ENCODE results near the gene TMEM253.

The TMEM253 gene

GRCh38 chr14:21100931-21101330 is at the start of gene TMEM253:
TMEM253 (plus strand) TSS chr14:21101066; CDS start chr14:21101344, 278 bp downstream.
- DNase-seq: no peak

- no peak for DNase-seq
These were observed 47.4 kb upstream of the TMEM253 start for GRCh38 chr14:21053184-21054122.

- DNase-seq: no peak
These were observed 46.6 kb upstream of the TMEM253 start for GRCh38 chr14:21054123-21054767.

GRCh38 chr14:21054768-21055145 is 46.1 kb upstream of the TMEM253 start:
- DNase-seq: no peak

GRCh38 chr14:21055432-21056117 is 45.3 kb upstream of the TMEM253 start:
- no peak for DNase-seq

- DNase-seq: no peak
These were observed 44.2 kb upstream of the TMEM253 start for GRCh38 chr14:21056520-21057163.

GRCh38 chr14:21057803-21058675 is 42.8 kb upstream of the TMEM253 start, which contains the start of gene RNASE8:
RNASE8 (plus strand) TSS chr14:21057822; CDS start chr14:21057893, 71 bp downstream.
- no peak for DNase-seq

- DNase-seq: no peak
These were observed 42.0 kb upstream of the TMEM253 start for GRCh38 chr14:21058903-21059302.

GRCh38 chr14:21059842-21060613 is 40.8 kb upstream of the TMEM253 start:
- no peak for DNase-seq

GRCh38 chr14:21060614-21061346 is 40.1 kb upstream of the TMEM253 start:
- DNase-seq: no peak

- no peak for DNase-seq
These were observed 39.6 kb upstream of the TMEM253 start for GRCh38 chr14:21061347-21061668.

- no peak for DNase-seq
These were observed 37.4 kb upstream of the TMEM253 start for GRCh38 chr14:21063479-21063878.

GRCh38 chr14:21066882-21067502 is 33.9 kb upstream of the TMEM253 start:
- DNase-seq: no peak

GRCh38 chr14:21068521-21069387 is 32.1 kb upstream of the TMEM253 start:
- DNase-seq: peak; percentile 31

- DNase-seq: no peak
These were observed 31.3 kb upstream of the TMEM253 start for GRCh38 chr14:21069388-21070082.

- DNase-seq: no peak
These were observed 30.7 kb upstream of the TMEM253 start, which contains the start of gene ARHGEF40 for GRCh38 chr14:21070083-21070609. ARHGEF40 (plus strand) TSS chr14:21070304; CDS start chr14:21070397, 93 bp downstream.

GRCh38 chr14:21070610-21071224 is 30.1 kb upstream of the TMEM253 start:
- no peak for DNase-seq

All from NCI-H2029 (cell line).